Measurements from ENCODE around the gene DHRSX. TPM values are rescaled to one million over a fixed set of nuclear protein-coding genes. Genes with fewer than 3 reads are reported as not detected.

DHRSX gene
- total RNA-seq, 2 donors from 2014 or later = 36.5 to 45.4 TPM

GRCh38 chrX:2517055-2517454, 16.3 kb upstream of the DHRSX start:
- no peak for DNase-seq
- no peaks in the 10 kb centered on the region for H3K9me3 ChIP-seq (ENCODE audit: control insufficient read depth, low read length)
- Mint-ChIP-seq H3K27ac (no peak overlapping the region), H3K36me3 (ENCODE audit: low read depth) (no peaks in the 10 kb centered on the region), H3K4me1 (peaks cover 10% of the 10 kb centered on the region), H3K9me3 (no peaks in the 10 kb centered on the region), H3K4me3 (no peak overlapping the region), H3K27me3 (ENCODE audit: insufficient read depth) (no peaks in the 10 kb centered on the region)
- no peak overlapping the region for H3K4me3 ChIP-seq (ENCODE audit: low read length)
- no peaks in the 10 kb centered on the region for H3K27me3 ChIP-seq (ENCODE audit: control insufficient read depth, insufficient read depth, low read length, poor library complexity, severe bottlenecking)
- 79 to 93% methylated on average over 3 to 6 of the region's 6 CpGs for WGBS, 2 experiments (ENCODE audit: insufficient coverage in 1 of 2, insufficient read length in 1 of 2)
- H3K9ac ChIP-seq (ENCODE audit: extremely low read depth, low read length, poor library complexity, severe bottlenecking) = no peak overlapping the region
- H3K36me3 ChIP-seq (ENCODE audit: control insufficient read depth, insufficient read depth, low read length) = no peaks in the 10 kb centered on the region
- no peak for TF ChIP-seq CTCF (conservative IDR thresholded peaks at IDR 0.05)
- H3K27ac ChIP-seq (ENCODE audit: low read depth, low read length) = no peak overlapping the region
- no peaks in the 10 kb centered on the region for H3K4me1 ChIP-seq (ENCODE audit: control insufficient read depth, insufficient read depth, low read length)

- WGBS, 2 experiments (ENCODE audit: insufficient coverage in 1 of 2, insufficient read length in 1 of 2) = 89 to 96% methylated on average over 4 to 5 of the region's 5 CpGs
- H3K36me3 ChIP-seq (ENCODE audit: control insufficient read depth, insufficient read depth, low read length) = no peaks in the 10 kb centered on the region
- no peak overlapping the region for H3K9ac ChIP-seq (ENCODE audit: extremely low read depth, low read length, poor library complexity, severe bottlenecking)
- DNase-seq = no peak
- no peak overlapping the region for H3K4me3 ChIP-seq (ENCODE audit: low read length)
- Mint-ChIP-seq H3K4me1 (peaks cover 8% of the 10 kb centered on the region), H3K27me3 (ENCODE audit: insufficient read depth) (no peaks in the 10 kb centered on the region), H3K4me3 (no peak overlapping the region), H3K27ac (no peak overlapping the region), H3K36me3 (ENCODE audit: low read depth) (no peaks in the 10 kb centered on the region), H3K9me3 (peaks cover 3% of the 10 kb centered on the region)
- no peaks in the 10 kb centered on the region for H3K9me3 ChIP-seq (ENCODE audit: control insufficient read depth, low read length)
- no peak overlapping the region for H3K27ac ChIP-seq (ENCODE audit: low read depth, low read length)
- no peaks in the 10 kb centered on the region for H3K4me1 ChIP-seq (ENCODE audit: control insufficient read depth, insufficient read depth, low read length)
- H3K27me3 ChIP-seq (ENCODE audit: control insufficient read depth, insufficient read depth, low read length, poor library complexity, severe bottlenecking) = no peaks in the 10 kb centered on the region
- TF ChIP-seq CTCF (conservative IDR thresholded peaks at IDR 0.05) = no peak
Observed at GRCh38 chrX:2516623-2517022, 15.8 kb upstream of the DHRSX start.

GRCh38 chrX:2514131-2514530, 13.4 kb upstream of the DHRSX start:
- Histone ChIP-seq H3K4me1 (ENCODE audit: control insufficient read depth, insufficient read depth, low read length) (no peaks in the 10 kb centered on the region), H3K9me3 (ENCODE audit: control insufficient read depth, low read length) (no peaks in the 10 kb centered on the region), H3K36me3 (ENCODE audit: control insufficient read depth, insufficient read depth, low read length) (no peaks in the 10 kb centered on the region), H3K9ac (ENCODE audit: extremely low read depth, low read length, poor library complexity, severe bottlenecking) (no peak overlapping the region), H3K27me3 (ENCODE audit: control insufficient read depth, insufficient read depth, low read length, poor library complexity, severe bottlenecking) (no peaks in the 10 kb centered on the region), H3K27ac (ENCODE audit: low read depth, low read length) (no peak overlapping the region), H3K4me3 (ENCODE audit: low read length) (no peak overlapping the region)
- no peak for DNase-seq
- Mint-ChIP-seq H3K4me3 (no peak overlapping the region), H3K4me1 (peaks cover 4% of the 10 kb centered on the region), H3K27ac (no peak overlapping the region), H3K27me3 (ENCODE audit: insufficient read depth) (no peaks in the 10 kb centered on the region), H3K9me3 (peaks cover 5% of the 10 kb centered on the region), H3K36me3 (ENCODE audit: low read depth) (no peaks in the 10 kb centered on the region)
- no peak for TF ChIP-seq CTCF (conservative IDR thresholded peaks at IDR 0.05)
- 83 to 85% methylated on average over 5 of the region's 5 CpGs for WGBS, 2 experiments (ENCODE audit: insufficient coverage in 1 of 2, insufficient read length in 1 of 2)

Data from endodermal cell (in vitro differentiated cells).